Measurements from ENCODE around the gene GREM2.

GRCh38 chr1:240619906-240620621, 8.1 kb upstream of the GREM2 start:
- no peak for TF ChIP-seq EZH2 (IDR thresholded peaks at IDR 0.05)
- TF ChIP-seq POLR2AphosphoS5 (IDR thresholded peaks at IDR 0.05; ENCODE audit: borderline replicate concordance, low read depth, low read length): no peak

Data from SK-N-MC (cell line).